ENCODE results near the gene TMEM225B.
"Not testable (repeated sequence)": the region's sequence is repeated elsewhere in the genome, so short reads cannot be mapped to it uniquely, and the experiment has no call there.

Gene TMEM225B

GRCh38 chr7:99624484-99624883, 26.4 kb downstream of the TMEM225B start:
- DNase-seq: no peak

GRCh38 chr7:99625321-99625720, 27.3 kb downstream of the TMEM225B start:
- no peak for DNase-seq

GRCh38 chr7:99625961-99626360, 27.9 kb downstream of the TMEM225B start:
- no peak for DNase-seq

GRCh38 chr7:99626661-99627060, 28.6 kb downstream of the TMEM225B start:
- DNase-seq: no peak

GRCh38 chr7:99627513-99627912, 29.4 kb downstream of the TMEM225B start:
- DNase-seq: no peak

- no peak for DNase-seq
Observed at GRCh38 chr7:99628471-99629465, 30.7 kb downstream of the TMEM225B start.

- DNase-seq: no peak
Observed at GRCh38 chr7:99629643-99630042, 31.6 kb downstream of the TMEM225B start.

- DNase-seq: no peak
Observed at GRCh38 chr7:99631295-99632109, 33.4 kb downstream of the TMEM225B start.

GRCh38 chr7:99637414-99637813, 39.3 kb downstream of the TMEM225B start:
- not testable (repeated sequence) for DNase-seq

GRCh38 chr7:99638731-99639130, 40.7 kb downstream of the TMEM225B start:
- no peak for DNase-seq

- no peak for DNase-seq
Observed at GRCh38 chr7:99639267-99639666, 41.2 kb downstream of the TMEM225B start.

GRCh38 chr7:99642027-99642426, 44.0 kb downstream of the TMEM225B start:
- DNase-seq: no peak

GRCh38 chr7:99643464-99643863, 45.4 kb downstream of the TMEM225B start:
- DNase-seq: no peak

GRCh38 chr7:99644431-99644830, 46.4 kb downstream of the TMEM225B start:
- DNase-seq: no peak

GRCh38 chr7:99645590-99645989, 47.5 kb downstream of the TMEM225B start:
- DNase-seq: no peak

- DNase-seq: no peak
Observed at GRCh38 chr7:99648843-99649242, 50.8 kb downstream of the TMEM225B start.

- DNase-seq: no peak
Observed at GRCh38 chr7:99651290-99651689, 53.2 kb downstream of the TMEM225B start.

- no peak for DNase-seq
Observed at GRCh38 chr7:99652671-99653070, 54.6 kb downstream of the TMEM225B start.

GRCh38 chr7:99653269-99653668, 55.2 kb downstream of the TMEM225B start:
- not testable (repeated sequence) for DNase-seq

GRCh38 chr7:99653754-99654153, 55.7 kb downstream of the TMEM225B start:
- DNase-seq: no peak

- DNase-seq: not testable (repeated sequence)
Observed at GRCh38 chr7:99654626-99655025, 56.6 kb downstream of the TMEM225B start.

GRCh38 chr7:99657879-99658278, 59.8 kb downstream of the TMEM225B start:
- not testable (repeated sequence) for DNase-seq

All from GF-D8 (cell line).